ENCODE results near the gene SEC14L2. TPM values are rescaled to one million over a fixed set of nuclear protein-coding genes. Genes with fewer than 3 reads are reported as not detected.

SEC14L2 gene
- total RNA-seq, result 19.2 and 23.8 TPM in 2 replicates

GRCh38 chr22:30396871-30397655, at the start of gene SEC14L2:
SEC14L2 (plus strand) TSS chr22:30397018; CDS start chr22:30397117, 99 bp downstream.

GRCh38 chr22:30356449-30357235, 40.2 kb upstream of the SEC14L2 start, which contains the start of the genes CCDC157 and SF3A1:
CCDC157 (plus strand) TSS chr22:30357007; CDS start chr22:30366001, 8,994 bp downstream.
SF3A1 (minus strand) TSS chr22:30356894; CDS start chr22:30356792, 102 bp downstream.

GRCh38 chr22:30386960-30387827, 9.6 kb upstream of the SEC14L2 start, which contains the start of gene RNF215:
RNF215 (minus strand) TSS chr22:30387411; CDS start chr22:30387313, 98 bp downstream.

GRCh38 chr22:30425616-30426387, 29.0 kb downstream of the SEC14L2 start, which contains the start of gene MTFP1:
MTFP1 (plus strand) TSS chr22:30425768; CDS start chr22:30425880, 112 bp downstream.

DNA sequence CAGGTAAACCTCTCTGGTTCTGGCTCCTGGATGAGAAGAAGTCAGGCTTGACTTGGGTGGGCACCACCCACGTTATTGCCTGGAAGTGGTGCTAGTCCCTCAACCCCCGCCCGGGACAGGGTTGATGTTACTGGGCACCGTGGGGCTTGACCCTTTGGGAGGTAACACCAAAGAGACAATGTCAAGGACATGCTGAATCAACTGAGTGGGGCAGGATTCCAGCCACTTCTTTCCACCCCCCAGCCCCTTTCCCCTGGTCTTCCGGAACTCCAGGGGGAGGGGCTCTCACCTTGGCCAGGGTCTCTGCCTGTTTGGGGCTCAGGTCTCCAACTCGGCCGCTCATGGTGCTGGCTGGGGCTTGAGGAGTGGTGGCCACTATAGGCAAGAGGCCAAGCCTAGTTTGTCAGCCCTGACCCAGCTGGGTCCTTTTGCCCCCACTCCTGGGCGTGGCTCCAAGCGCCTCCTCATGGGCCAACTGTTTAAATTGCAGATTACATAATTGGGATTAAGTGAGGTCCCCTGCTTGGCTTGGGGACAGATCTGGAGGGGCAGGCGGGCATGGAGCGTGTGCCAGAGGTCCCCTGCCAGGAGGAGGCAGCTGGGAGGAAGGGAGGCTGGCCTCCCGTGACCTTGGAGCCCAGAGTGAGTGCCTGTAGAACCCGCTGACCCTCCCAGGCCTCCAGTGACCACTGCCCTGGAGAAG, 74.9 kb downstream of the SEC14L2 start, which contains the start of gene SEC14L3:
SEC14L3 (minus strand) TSS at position 402 of the 703 bp plus-strand sequence; CDS start at position 343, 59 bp downstream.

Other genes with a start within 250 kb of the SEC14L2 start
- gene LIF, start 150.3 kb upstream of the SEC14L2 start, total RNA-seq, result 79.2 and 97.8 TPM in 2 replicates
- gene OSM, start 130.2 kb upstream of the SEC14L2 start, total RNA-seq, result not detected in 2 replicates
- 6.3 and 10.1 TPM in 2 replicates for gene CASTOR1, start 107.5 kb upstream of the SEC14L2 start, total RNA-seq
- 17.6 and 18.0 TPM in 2 replicates for gene TBC1D10A, start 70.1 kb upstream of the SEC14L2 start, total RNA-seq
- 10.4 and 11.7 TPM in 2 replicates for gene SF3A1, start 40.1 kb upstream of the SEC14L2 start, total RNA-seq
- gene CCDC157, start 40.0 kb upstream of the SEC14L2 start, total RNA-seq, result 1.1 and 1.7 TPM in 2 replicates
- 27.6 and 44.5 TPM in 2 replicates for gene RNF215, start 9.6 kb upstream of the SEC14L2 start, total RNA-seq
- 13.2 and 31.2 TPM in 2 replicates for gene MTFP1, start 28.8 kb downstream of the SEC14L2 start, total RNA-seq
- not detected in 2 replicates for gene SEC14L3, start 75.0 kb downstream of the SEC14L2 start, total RNA-seq
- gene SEC14L4, start 108.7 kb downstream of the SEC14L2 start, total RNA-seq, result 0.19 TPM in 1 of 2 replicates, not detected in the other
- 0.28 TPM in 1 of 2 replicates, not detected in the other for gene SEC14L6, start 149.7 kb downstream of the SEC14L2 start, total RNA-seq
- gene GAL3ST1, start 177.6 kb downstream of the SEC14L2 start, total RNA-seq, result 0.28 TPM in 1 of 2 replicates, not detected in the other
- 79.8 and 119 TPM in 2 replicates for gene PES1, start 194.9 kb downstream of the SEC14L2 start, total RNA-seq
- gene TCN2, start 210.2 kb downstream of the SEC14L2 start, total RNA-seq, result 1.7 and 7.9 TPM in 2 replicates
- 17.2 and 33.0 TPM in 2 replicates for gene SLC35E4, start 238.8 kb downstream of the SEC14L2 start, total RNA-seq

All from regular cardiac myocyte (primary cell).